ENCODE data around the gene ADM2.

DNA sequence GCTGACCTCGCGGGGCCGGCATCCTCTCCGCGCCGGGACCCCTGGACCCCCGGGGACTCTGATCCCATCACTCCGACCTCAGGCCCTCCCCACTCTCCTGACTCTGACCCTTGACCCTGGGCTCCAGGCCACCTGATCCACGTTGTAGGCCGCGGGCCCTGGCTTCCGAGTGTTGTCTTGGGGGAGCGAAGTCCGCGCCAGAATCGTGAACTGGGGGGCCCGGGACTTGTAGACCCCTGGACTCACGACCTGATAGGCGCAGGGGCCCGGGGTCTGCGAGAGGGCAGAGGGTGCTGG, 49.2 kb downstream of the ADM2 start:
- TF ChIP-seq, protein P1, sequence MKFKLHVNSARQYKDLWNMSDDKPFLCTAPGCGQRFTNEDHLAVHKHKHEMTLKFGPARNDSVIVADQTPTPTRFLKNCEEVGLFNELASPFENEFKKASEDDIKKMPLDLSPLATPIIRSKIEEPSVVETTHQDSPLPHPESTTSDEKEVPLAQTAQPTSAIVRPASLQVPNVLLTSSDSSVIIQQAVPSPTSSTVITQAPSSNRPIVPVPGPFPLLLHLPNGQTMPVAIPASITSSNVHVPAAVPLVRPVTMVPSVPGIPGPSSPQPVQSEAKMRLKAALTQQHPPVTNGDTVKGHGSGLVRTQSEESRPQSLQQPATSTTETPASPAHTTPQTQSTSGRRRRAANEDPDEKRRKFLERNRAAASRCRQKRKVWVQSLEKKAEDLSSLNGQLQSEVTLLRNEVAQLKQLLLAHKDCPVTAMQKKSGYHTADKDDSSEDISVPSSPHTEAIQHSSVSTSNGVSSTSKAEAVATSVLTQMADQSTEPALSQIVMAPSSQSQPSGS (CRISPR knock-in tag; IDR thresholded peaks at IDR 0.05; ENCODE audit: borderline replicate concordance, low read depth): no peak
- TF ChIP-seq, protein P2, sequence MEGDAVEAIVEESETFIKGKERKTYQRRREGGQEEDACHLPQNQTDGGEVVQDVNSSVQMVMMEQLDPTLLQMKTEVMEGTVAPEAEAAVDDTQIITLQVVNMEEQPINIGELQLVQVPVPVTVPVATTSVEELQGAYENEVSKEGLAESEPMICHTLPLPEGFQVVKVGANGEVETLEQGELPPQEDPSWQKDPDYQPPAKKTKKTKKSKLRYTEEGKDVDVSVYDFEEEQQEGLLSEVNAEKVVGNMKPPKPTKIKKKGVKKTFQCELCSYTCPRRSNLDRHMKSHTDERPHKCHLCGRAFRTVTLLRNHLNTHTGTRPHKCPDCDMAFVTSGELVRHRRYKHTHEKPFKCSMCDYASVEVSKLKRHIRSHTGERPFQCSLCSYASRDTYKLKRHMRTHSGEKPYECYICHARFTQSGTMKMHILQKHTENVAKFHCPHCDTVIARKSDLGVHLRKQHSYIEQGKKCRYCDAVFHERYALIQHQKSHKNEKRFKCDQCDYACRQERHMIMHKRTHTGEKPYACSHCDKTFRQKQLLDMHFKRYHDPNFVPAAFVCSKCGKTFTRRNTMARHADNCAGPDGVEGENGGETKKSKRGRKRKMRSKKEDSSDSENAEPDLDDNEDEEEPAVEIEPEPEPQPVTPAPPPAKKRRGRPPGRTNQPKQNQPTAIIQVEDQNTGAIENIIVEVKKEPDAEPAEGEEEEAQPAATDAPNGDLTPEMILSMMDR (IDR thresholded peaks at IDR 0.05): no peak
- TF ChIP-seq, protein P3, sequence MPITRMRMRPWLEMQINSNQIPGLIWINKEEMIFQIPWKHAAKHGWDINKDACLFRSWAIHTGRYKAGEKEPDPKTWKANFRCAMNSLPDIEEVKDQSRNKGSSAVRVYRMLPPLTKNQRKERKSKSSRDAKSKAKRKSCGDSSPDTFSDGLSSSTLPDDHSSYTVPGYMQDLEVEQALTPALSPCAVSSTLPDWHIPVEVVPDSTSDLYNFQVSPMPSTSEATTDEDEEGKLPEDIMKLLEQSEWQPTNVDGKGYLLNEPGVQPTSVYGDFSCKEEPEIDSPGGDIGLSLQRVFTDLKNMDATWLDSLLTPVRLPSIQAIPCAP (CRISPR knock-in tag; IDR thresholded peaks at IDR 0.05): no peak
- TF ChIP-seq NR2C2 (CRISPR knock-in tag; IDR thresholded peaks at IDR 0.05) (no peak), FOXP1 (CRISPR knock-in tag; IDR thresholded peaks at IDR 0.05; ENCODE audit: borderline replicate concordance) (no peak), OVOL2 (CRISPR knock-in tag; IDR thresholded peaks at IDR 0.05; ENCODE audit: borderline replicate concordance) (no peak), ZBTB21 (CRISPR knock-in tag; IDR thresholded peaks at IDR 0.05; ENCODE audit: borderline replicate concordance) (no peak)
